Psoas muscle (tissue), 8 donors: Measurements from ENCODE around the gene GGA1. TPM values are rescaled to one million over a fixed set of nuclear protein-coding genes. Genes with fewer than 3 reads are reported as not detected.
A peak's percentile ranks its signal among the peaks of the same experiment; 100 is the strongest.

Experiments
- ATAC-seq, 4 donors: fragments of 200-7000 bp; cut with Tn5 transposase; one replicate each; pipeline ENCODE4 v1.9.1; 2020; ENCODE audit warnings: moderate library complexity in 3 of 4, mild to moderate bottlenecking in 2 of 4
- DNase-seq, 2 donors: peaks; one replicate each; pipeline ENCODE4 v3.0.0-alpha.2; 2020
- H3K27ac ChIP-seq: fragments of 200-600 bp; one replicate; pipeline ENCODE4 v1.8.0; 2022
- H3K27me3 ChIP-seq, 3 donors: fragments of 200-600 bp in 1 of 3; one replicate each; pipeline versions ENCODE4 v1.6.1 to v1.8.0; 2013 to 2022; ENCODE audit warnings: low read length in 2 of 3, mild to moderate bottlenecking in 2 of 3, moderate library complexity in 1 of 3; ENCODE audit not compliant: insufficient read depth in 3 of 3
- H3K36me3 ChIP-seq, 2 donors: fragments of 200-600 bp in 1 of 2; one replicate each; pipeline versions ENCODE4 v1.6.1 to v1.8.0; 2013 to 2022; ENCODE audit warnings: low read depth in 1 of 2, mild to moderate bottlenecking in 1 of 2, moderate library complexity in 1 of 2; ENCODE audit not compliant: insufficient read depth in 1 of 2
- H3K4me1 ChIP-seq: fragments of 200-600 bp; one replicate; pipeline ENCODE4 v1.8.0; 2022
- H3K4me3 ChIP-seq: fragments of 200-600 bp; one replicate; pipeline ENCODE4 v1.8.0; 2022; ENCODE audit warnings: mild to moderate bottlenecking
- H3K9me3 ChIP-seq: fragments of 200-600 bp; one replicate; pipeline ENCODE4 v1.8.0; 2022
- WGBS, 3 donors: extraction: QIAGEN DNeasy Blood & Tissue Kit; methylation state at CpG; one replicate each; pipeline versions ENCODE4 v1.1.6 to v1.1.7; 2013; 5-methylcytosine and 5-hydroxymethylcytosine counted together
- intact Hi-C, 2 donors: fragments of 100-400 bp; cut with DNase I; formaldehyde crosslinking; loops; one replicate each; pipeline versions ENCODE4 v1.11.0 to v1.14.2; 2022
- polyA plus RNA-seq, 3 donors: library from polyadenylated mRNA; stranded (reverse); fragments of 200-250 nt; gene quantifications; one replicate each; pipeline ENCODE4 v1.2.3, GENCODE V29; 2013
- total RNA-seq, 4 donors: library from RNA; stranded (reverse); fragmentation: NEBNext Ultra II Directional in 2 of 4; extraction: Animal tissue kit (Norgen Biotek cat#: 25700) in 2 of 4; gene quantifications; one replicate each; pipeline versions ENCODE4 v1.2.1 to v1.2.4, GENCODE V29; 2021 to 2023
- TF ChIP-seq, protein P1 (sequence below): fragments of 200-600 bp; IDR thresholded peaks from one replicate; pipeline ENCODE4 v1.8.0; 2022; ENCODE audit warnings: antibody characterized with exemption
- donor health status: healthy with polysubstance abuse.
- donor health status: DM: no; HTN: no; CAD: no; lungs with moderate emphysema.
- donor health status: Bipolar disorder and iron deficiency.
- donor health status: healthy.
- donor health status: DM: yes; HTN: yes; CAD: no.
- donor health status: DM: no; HTN: no; CAD: no.
- donor health status: DM: no; HTN: no; CAD: no.
- donor health status: DM: yes; HTN: yes; CAD: no.

Gene GGA1
- total and polyA plus RNA-seq, 7 donors: 30.2 to 39.4 (median 33.9) TPM

DNA sequence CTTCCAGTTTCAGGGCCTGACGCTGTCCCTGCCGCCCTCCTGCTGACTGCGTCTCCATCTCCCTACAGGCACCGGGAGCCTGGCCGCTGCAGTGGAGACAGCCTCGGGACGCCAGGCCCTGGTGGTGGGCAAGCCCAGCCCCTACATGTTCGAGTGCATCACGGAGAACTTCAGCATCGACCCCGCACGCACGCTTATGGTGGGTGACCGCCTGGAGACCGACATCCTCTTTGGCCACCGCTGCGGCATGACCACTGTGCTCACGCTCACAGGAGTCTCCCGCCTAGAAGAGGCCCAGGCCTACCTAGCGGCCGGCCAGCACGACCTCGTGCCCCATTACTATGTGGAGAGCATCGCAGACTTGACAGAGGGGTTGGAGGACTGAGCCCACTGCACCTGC is 56.9 kb downstream of the GGA1 start:
- peaks cover 34% of the 10 kb centered on the region for H3K4me1 ChIP-seq
- peaks cover 0 to 15% of the 10 kb centered on the region in 2 donors for H3K36me3 ChIP-seq
- DNase-seq: no peak
- H3K9me3 ChIP-seq: no peaks in the 10 kb centered on the region
- WGBS, 3 donors: 89 to 92% (median 90%) methylated on average over 24 of the region's 24 CpGs
- TF ChIP-seq, protein P1, sequence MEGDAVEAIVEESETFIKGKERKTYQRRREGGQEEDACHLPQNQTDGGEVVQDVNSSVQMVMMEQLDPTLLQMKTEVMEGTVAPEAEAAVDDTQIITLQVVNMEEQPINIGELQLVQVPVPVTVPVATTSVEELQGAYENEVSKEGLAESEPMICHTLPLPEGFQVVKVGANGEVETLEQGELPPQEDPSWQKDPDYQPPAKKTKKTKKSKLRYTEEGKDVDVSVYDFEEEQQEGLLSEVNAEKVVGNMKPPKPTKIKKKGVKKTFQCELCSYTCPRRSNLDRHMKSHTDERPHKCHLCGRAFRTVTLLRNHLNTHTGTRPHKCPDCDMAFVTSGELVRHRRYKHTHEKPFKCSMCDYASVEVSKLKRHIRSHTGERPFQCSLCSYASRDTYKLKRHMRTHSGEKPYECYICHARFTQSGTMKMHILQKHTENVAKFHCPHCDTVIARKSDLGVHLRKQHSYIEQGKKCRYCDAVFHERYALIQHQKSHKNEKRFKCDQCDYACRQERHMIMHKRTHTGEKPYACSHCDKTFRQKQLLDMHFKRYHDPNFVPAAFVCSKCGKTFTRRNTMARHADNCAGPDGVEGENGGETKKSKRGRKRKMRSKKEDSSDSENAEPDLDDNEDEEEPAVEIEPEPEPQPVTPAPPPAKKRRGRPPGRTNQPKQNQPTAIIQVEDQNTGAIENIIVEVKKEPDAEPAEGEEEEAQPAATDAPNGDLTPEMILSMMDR: no peak
- no peak for ATAC-seq
- H3K27ac ChIP-seq: no peak overlapping the region
- H3K4me3 ChIP-seq: no peak overlapping the region
- intact Hi-C loops: no loop called here
- no peaks in the 10 kb centered on the region for H3K27me3 ChIP-seq

DNA sequence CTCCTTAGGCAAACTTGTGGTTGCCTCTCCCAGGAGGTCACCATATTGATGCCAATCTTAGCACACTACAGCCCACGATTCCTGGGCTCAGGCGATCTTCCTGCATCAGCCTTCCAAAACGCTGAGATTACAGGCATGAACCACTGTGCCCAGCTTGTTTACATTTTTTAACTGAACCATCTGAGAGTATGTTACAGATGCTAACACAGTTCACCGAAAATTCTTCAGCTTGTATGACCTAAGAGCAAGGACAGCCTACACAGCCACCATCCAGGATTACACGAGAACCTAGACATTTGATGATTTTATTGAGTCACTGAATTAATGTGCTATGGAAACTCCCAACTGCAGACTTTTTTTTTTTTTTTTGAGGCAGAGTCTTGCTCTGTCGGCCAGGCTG is 61.0 kb downstream of the GGA1 start:
- Histone ChIP-seq H3K27me3 (no peaks in the 10 kb centered on the region), H3K36me3 (peaks cover 0 to 15% of the 10 kb centered on the region in 2 donors), H3K9me3 (no peaks in the 10 kb centered on the region), H3K4me3 (no peak overlapping the region), H3K27ac (no peak overlapping the region), H3K4me1 (peaks cover 30% of the 10 kb centered on the region)
- 76 to 84% (median 82%) methylated on average over 6 of the region's 6 CpGs for WGBS, 3 donors
- TF ChIP-seq, protein P1: no peak
- ATAC-seq (no peak), DNase-seq (no peak)
- intact Hi-C loops: no loop called here

DNA sequence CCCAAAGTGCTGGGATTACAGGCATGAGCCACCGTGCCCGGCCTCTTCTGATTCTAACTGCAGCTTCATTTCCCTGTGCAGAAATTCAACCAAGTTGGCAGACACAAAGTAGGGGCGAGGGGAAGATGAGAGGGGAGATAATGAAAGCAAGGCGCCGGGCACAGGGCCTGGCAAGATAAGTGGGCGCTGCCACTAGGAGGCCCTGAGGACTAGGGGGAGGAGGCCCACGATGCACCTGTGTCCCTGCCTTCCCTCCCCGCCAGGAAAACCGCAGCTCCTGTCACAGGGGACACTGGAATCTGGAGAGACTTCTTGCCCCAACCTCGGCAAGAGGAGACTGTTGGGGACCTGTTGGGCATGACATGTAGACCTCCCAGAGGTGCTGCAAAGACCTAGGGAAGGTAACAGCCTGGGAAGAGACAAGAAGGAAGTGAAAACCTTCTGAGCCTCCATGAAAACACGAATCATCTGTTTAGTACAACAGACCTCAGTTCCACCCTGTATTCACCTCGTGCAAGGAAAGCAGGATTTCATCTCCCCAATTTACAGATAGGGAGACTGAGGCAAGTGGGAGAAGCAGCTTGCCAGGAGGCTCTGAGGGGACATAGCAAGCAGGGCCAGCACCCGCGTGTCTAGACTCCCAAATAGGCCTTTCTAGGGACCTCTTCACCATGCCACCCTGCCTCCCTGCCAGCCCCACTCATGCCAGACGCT is 63.7 kb downstream of the GGA1 start:
- intact Hi-C loops: no loop called here
- TF ChIP-seq, protein P1: no peak
- H3K9me3 ChIP-seq: no peaks in the 10 kb centered on the region
- H3K4me1 ChIP-seq: peaks cover 28% of the 10 kb centered on the region
- ATAC-seq (no peak), DNase-seq (no peak)
- 66 to 78% (median 71%) methylated on average over 15 of the region's 15 CpGs for WGBS, 3 donors
- H3K27ac ChIP-seq: peak overlapping the region; percentile 1
- H3K27me3 ChIP-seq: no peaks in the 10 kb centered on the region
- no peak overlapping the region for H3K4me3 ChIP-seq
- no peaks in the 10 kb centered on the region for H3K36me3 ChIP-seq

DNA sequence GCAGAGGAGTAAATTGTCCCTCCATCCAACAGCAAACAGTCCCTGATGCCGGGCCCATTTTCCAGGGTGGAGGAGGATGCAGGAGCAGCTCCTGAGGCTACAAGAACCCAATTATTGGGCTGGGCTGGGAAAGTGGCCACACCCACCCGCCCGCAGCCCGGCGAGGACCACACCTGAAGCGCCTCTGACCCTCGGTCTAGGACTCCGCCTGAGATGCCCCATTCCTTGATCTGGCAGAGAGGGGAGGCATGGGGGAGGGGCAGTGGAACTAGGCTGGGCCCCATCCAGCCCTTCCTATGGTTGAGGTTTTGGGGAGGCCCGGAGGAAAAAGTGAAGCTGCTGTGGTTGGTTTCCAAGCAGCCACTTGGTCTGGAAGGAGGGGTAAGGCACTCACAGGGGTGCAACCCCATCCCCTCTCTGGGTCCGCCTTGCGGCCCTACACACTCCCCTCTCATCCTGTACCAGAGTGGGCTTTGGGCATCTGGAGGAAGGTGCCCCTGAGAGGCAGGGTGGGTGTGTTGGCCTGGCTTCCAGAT is 64.4 kb downstream of the GGA1 start:
- TF ChIP-seq, protein P1: no peak
- Histone ChIP-seq H3K9me3 (no peaks in the 10 kb centered on the region), H3K27me3 (no peaks in the 10 kb centered on the region), H3K27ac (peak overlapping the region; percentile 1), H3K4me1 (peaks cover 28% of the 10 kb centered on the region), H3K4me3 (no peak overlapping the region), H3K36me3 (peaks cover 0 to 5% of the 10 kb centered on the region in 2 donors)
- ATAC-seq: no peak
- intact Hi-C loops: no loop called here
- 69 to 78% (median 71%) methylated on average over 11 of the region's 11 CpGs for WGBS, 3 donors
- no peak for DNase-seq
